WTC11 (cell line): Measurements from ENCODE around the gene QKI. TPM values are rescaled to one million over a fixed set of nuclear protein-coding genes. Genes with fewer than 3 reads are reported as not detected.

Experiments
- ATAC-seq: fragments of 200-7000 bp; cut with Tn5 transposase; 2 replicates; pipeline ENCODE4 v1.10.0; 2021; ENCODE audit warnings: mild to moderate bottlenecking, moderate library complexity
- CTCF ChIA-PET: fragments of 300-600 bp; sonication (Branson Sonifier 250); formaldehyde crosslinking; loops from one replicate; lab custom pipeline; 2021; ENCODE audit warnings: antibody characterized with exemption; lab: Charles Lee
- POLR2A ChIA-PET: fragments of 350-600 bp; sonication (Branson Sonifier 250); formaldehyde crosslinking; loops from one replicate; lab custom pipeline; 2021; ENCODE audit warnings: antibody characterized with exemption; lab: Charles Lee
- DNase-seq: peaks from one replicate; pipeline ENCODE4 v3.0.0; 2021; ENCODE audit warnings: low spot score
- H3K27ac Mint-ChIP-seq: 2 replicates; pipeline ENCODE4 v1.8.0; 2021; ENCODE audit warnings: mixed read lengths
- H3K27me3 Mint-ChIP-seq: 2 replicates; pipeline ENCODE4 v1.8.0; 2021; ENCODE audit warnings: low read depth, mild to moderate bottlenecking, moderate library complexity, mixed read lengths
- H3K36me3 Mint-ChIP-seq: 2 replicates; pipeline ENCODE4 v1.8.0; 2021; ENCODE audit warnings: mixed read lengths
- H3K4me1 Mint-ChIP-seq: 2 replicates; pipeline ENCODE4 v1.8.0; 2022; ENCODE audit warnings: mixed read lengths
- H3K4me3 Mint-ChIP-seq: 2 replicates; pipeline ENCODE4 v1.8.0; 2021; ENCODE audit warnings: mild to moderate bottlenecking, moderate library complexity, mixed read lengths
- H3K9me3 Mint-ChIP-seq: 2 replicates; pipeline ENCODE4 v1.8.0; 2021; ENCODE audit warnings: mixed read lengths
- ATF2 ChIP-seq: sonication (generic); formaldehyde crosslinking; IDR thresholded peaks from 2 replicates; pipeline ENCODE4 v1.8.1; 2022; ENCODE audit warnings: low read depth, missing genetic modification reagents, borderline replicate concordance
- CREM ChIP-seq: sonication (generic); formaldehyde crosslinking; IDR thresholded peaks from 2 replicates; pipeline ENCODE4 v1.8.1; 2022; ENCODE audit warnings: mild to moderate bottlenecking, missing genetic modification reagents, moderate library complexity
- E2F4 ChIP-seq: sonication (generic); formaldehyde crosslinking; IDR thresholded peaks from 2 replicates; pipeline ENCODE4 v1.8.1; 2022; ENCODE audit warnings: low read depth, mild to moderate bottlenecking, moderate library complexity, missing genetic modification reagents, borderline replicate concordance
- ESRRA ChIP-seq: sonication (generic); formaldehyde crosslinking; IDR thresholded peaks from 2 replicates; pipeline ENCODE4 v1.8.1; 2022; ENCODE audit warnings: mild to moderate bottlenecking, missing genetic modification reagents, borderline replicate concordance
- GABPB1 ChIP-seq: sonication (generic); formaldehyde crosslinking; IDR thresholded peaks from 2 replicates; pipeline ENCODE4 v1.8.1; 2023; ENCODE audit warnings: mild to moderate bottlenecking, missing genetic modification reagents
- IRF2 ChIP-seq: sonication (generic); formaldehyde crosslinking; IDR thresholded peaks from 2 replicates; pipeline ENCODE4 v1.8.0; 2022; ENCODE audit warnings: low read depth, missing genetic modification reagents, borderline replicate concordance
- JUN ChIP-seq: sonication (generic); formaldehyde crosslinking; IDR thresholded peaks from 2 replicates; pipeline ENCODE4 v1.8.0; 2023; ENCODE audit warnings: mild to moderate bottlenecking, missing genetic modification reagents
- MAX ChIP-seq: sonication (generic); formaldehyde crosslinking; IDR thresholded peaks from 2 replicates; pipeline ENCODE4 v1.8.0; 2022; ENCODE audit warnings: mild to moderate bottlenecking, missing genetic modification reagents
- NR3C1 ChIP-seq: sonication (generic); formaldehyde crosslinking; conservative IDR thresholded peaks from 2 replicates; pipeline ENCODE4 v1.8.1; 2023; ENCODE audit warnings: low read depth, mild to moderate bottlenecking, missing genetic modification reagents
- PRDM15 ChIP-seq: sonication (generic); formaldehyde crosslinking; IDR thresholded peaks from 2 replicates; pipeline ENCODE4 v1.8.0; 2022; ENCODE audit warnings: missing genetic modification reagents
- RELA ChIP-seq: sonication (generic); formaldehyde crosslinking; IDR thresholded peaks from 2 replicates; pipeline ENCODE4 v1.8.1; 2022; ENCODE audit warnings: missing genetic modification reagents, mild to moderate bottlenecking, borderline replicate concordance
- RORB ChIP-seq: fragments of 250-450 bp; sonication (Bioruptor Pico); IDR thresholded peaks from 2 replicates; pipeline ENCODE4 v1.9.0; 2021; ENCODE audit warnings: mild to moderate bottlenecking
- STAT6 ChIP-seq: sonication (generic); formaldehyde crosslinking; conservative IDR thresholded peaks from 2 replicates; pipeline ENCODE4 v1.8.1; 2023; ENCODE audit warnings: mild to moderate bottlenecking, low read depth, missing genetic modification reagents, moderate library complexity
- TEAD1 ChIP-seq: sonication (generic); formaldehyde crosslinking; IDR thresholded peaks from 2 replicates; pipeline ENCODE4 v1.8.0; 2022; ENCODE audit warnings: mild to moderate bottlenecking, missing genetic modification reagents
- TP53 ChIP-seq: sonication (generic); formaldehyde crosslinking; IDR thresholded peaks from 2 replicates; pipeline ENCODE4 v1.8.1; 2023; ENCODE audit warnings: mild to moderate bottlenecking, missing genetic modification reagents
- USF2 ChIP-seq: sonication (generic); formaldehyde crosslinking; IDR thresholded peaks from 2 replicates; pipeline ENCODE4 v1.8.1; 2023; ENCODE audit warnings: mild to moderate bottlenecking, missing genetic modification reagents, moderate library complexity
- ZBTB21 ChIP-seq: sonication (generic); formaldehyde crosslinking; IDR thresholded peaks from 2 replicates; pipeline ENCODE4 v1.8.1; 2023; ENCODE audit warnings: mild to moderate bottlenecking, missing genetic modification reagents, borderline replicate concordance
- ZNF263 ChIP-seq: sonication (generic); formaldehyde crosslinking; IDR thresholded peaks from 2 replicates; pipeline ENCODE4 v1.8.1; 2022; ENCODE audit warnings: low read depth, mild to moderate bottlenecking, moderate library complexity, missing genetic modification reagents
- ZNF281 ChIP-seq: sonication (generic); formaldehyde crosslinking; IDR thresholded peaks from 2 replicates; pipeline ENCODE4 v1.8.0; 2023; ENCODE audit warnings: mild to moderate bottlenecking, missing genetic modification reagents
- ZNF425 ChIP-seq: fragments of 250-450 bp; sonication (Bioruptor Pico); conservative IDR thresholded peaks from 2 replicates; pipeline ENCODE4 v1.9.0; 2021; ENCODE audit warnings: mild to moderate bottlenecking
- total RNA-seq: library from RNA; stranded (reverse); gene quantifications from 3 replicates; pipeline ENCODE4 v1.2.3, GENCODE V29; 2021

Gene QKI
- total RNA-seq, 1 experiment from 2014 or later, result 145 TPM

GRCh38 chr6:163596174-163596573, 181.7 kb downstream of the QKI start (continued):
- TF ChIP-seq ESRRA (CRISPR knock-in tag) (no peak), ATF2 (CRISPR knock-in tag) (no peak), IRF2 (no peak), GABPB1 (CRISPR knock-in tag) (no peak), ZNF425 (no peak), E2F4 (CRISPR knock-in tag) (no peak)
- TF ChIP-seq, all 79 proteins: peak for 0

- TF ChIP-seq TP53 (no peak), USF2 (no peak), TEAD1 (CRISPR knock-in tag) (no peak), JUN (CRISPR knock-in tag) (no peak), MAX (CRISPR knock-in tag) (no peak), STAT6 (no peak), CREM (CRISPR knock-in tag) (no peak), NR3C1 (CRISPR knock-in tag) (no peak), RORB (CRISPR knock-in tag) (no peak), ZNF281 (CRISPR knock-in tag) (no peak), RELA (CRISPR knock-in tag) (no peak), ZNF263 (CRISPR knock-in tag) (no peak), PRDM15 (CRISPR knock-in tag) (no peak), ZBTB21 (CRISPR knock-in tag) (no peak)
- ATAC-seq, result no peak
- Mint-ChIP-seq H3K4me1 (no peaks in the 10 kb centered on the region), H3K36me3 (no peaks in the 10 kb centered on the region), H3K27ac (no peak overlapping the region), H3K4me3 (no peak overlapping the region), H3K27me3 (no peaks in the 10 kb centered on the region), H3K9me3 (peaks cover 9% of the 10 kb centered on the region)
- POLR2A ChIA-PET, result no interaction called here
- no peak for DNase-seq
- CTCF ChIA-PET, result no interaction called here
Observed at GRCh38 chr6:163599136-163599535, 184.6 kb downstream of the QKI start.
